Natural killer cell treated with Interleukin-12 subunit alpha and Interleukin-12 subunit beta and Interleukin-15 and Interleukin-18, amount 100 ng/mL, for 72 hours (primary cell): ENCODE measurements around the gene NEB. TPM values are rescaled to one million over a fixed set of nuclear protein-coding genes. Genes with fewer than 3 reads are reported as not detected.
"Not testable (repeated sequence)": the region's sequence is repeated elsewhere in the genome, so short reads cannot be mapped to it uniquely, and the experiment has no call there.

Experiments used
- ATAC-seq, 2 donors: fragments of 150-1000 bp; cut with Tn5 transposase in 1 of 2; sonication (Bioruptor Pico), chemical (Tn5 transposase) in 1 of 2; 2 replicates each; pipeline ENCODE4 v1.10.0; 2021
- DNase-seq: peaks from one replicate; pipeline ENCODE4 v3.0.0; 2022; ENCODE audit warnings: low spot score
- H3K27ac Mint-ChIP-seq, 2 donors: 1 replicate in 1 of 2; 2 replicates in 1 of 2; pipeline ENCODE4 v1.8.0; 2022; ENCODE audit warnings: mixed read lengths in 2 of 2, mild to moderate bottlenecking in 1 of 2, moderate library complexity in 1 of 2
- H3K27me3 Mint-ChIP-seq, 2 donors: 1 replicate in 1 of 2; 2 replicates in 1 of 2; pipeline ENCODE4 v1.8.0; 2022; ENCODE audit warnings: mixed read lengths in 2 of 2
- H3K36me3 Mint-ChIP-seq: one replicate; pipeline ENCODE4 v1.8.0; 2022; ENCODE audit warnings: mixed read lengths
- H3K4me1 Mint-ChIP-seq, 2 donors: 1 replicate in 1 of 2; 2 replicates in 1 of 2; pipeline ENCODE4 v1.8.0; 2022; ENCODE audit warnings: low read depth in 2 of 2, mixed read lengths in 2 of 2, mild to moderate bottlenecking in 1 of 2
- H3K4me3 Mint-ChIP-seq: one replicate; pipeline ENCODE4 v1.8.0; 2022; ENCODE audit warnings: mixed read lengths
- H3K9me3 Mint-ChIP-seq: 2 replicates; pipeline ENCODE4 v1.8.0; 2022; ENCODE audit warnings: mixed read lengths
- total RNA-seq, 2 donors: library from RNA; stranded (reverse); gene quantifications; one replicate each; pipeline ENCODE4 v1.2.3, GENCODE V29; 2022

Gene NEB
- total RNA-seq, 2 donors from 2014 or later = 0.31 to 2.3 TPM

- Mint-ChIP-seq H3K9me3 (no peaks in the 10 kb centered on the region), H3K36me3 (no peaks in the 10 kb centered on the region), H3K27ac (no peak overlapping the region), H3K27me3 (no peaks in the 10 kb centered on the region), H3K4me1 (peaks cover 5 to 9% of the 10 kb centered on the region in 2 donors), H3K4me3 (no peak overlapping the region)
- ATAC-seq (no peak), DNase-seq (no peak)
Observed at GRCh38 chr2:151619337-151619989, 114.8 kb downstream of the NEB start.

DNA sequence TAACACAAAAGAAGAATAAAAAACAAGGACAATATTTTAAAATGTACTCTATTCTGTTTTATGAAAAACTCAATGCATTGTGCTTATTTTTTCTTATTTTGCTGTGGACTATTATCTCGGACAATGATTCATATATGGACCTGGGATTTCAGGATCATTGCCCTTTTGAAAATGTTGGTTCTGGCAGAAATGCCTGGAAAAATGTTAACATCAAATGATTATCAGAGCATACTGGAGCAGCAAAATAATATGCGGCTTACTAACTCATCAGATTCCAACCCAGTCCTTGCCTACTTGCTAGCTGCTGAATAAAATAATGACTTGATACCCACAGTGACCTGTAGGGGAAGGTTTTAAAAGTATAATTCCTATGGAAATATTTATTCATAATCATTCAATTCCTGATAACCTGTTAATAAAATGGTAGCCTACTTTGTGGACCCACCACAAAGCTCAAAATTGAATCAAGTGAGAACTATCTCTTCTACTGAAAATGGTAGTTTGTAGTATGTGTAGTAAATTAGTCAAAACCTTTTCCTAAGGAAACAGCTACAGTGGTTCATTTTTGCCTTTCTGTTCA lies 117.4 kb downstream of the NEB start:
- Mint-ChIP-seq H3K9me3 (no peaks in the 10 kb centered on the region), H3K4me3 (no peak overlapping the region), H3K36me3 (no peaks in the 10 kb centered on the region), H3K4me1 (peaks cover 5 to 11% of the 10 kb centered on the region in 2 donors), H3K27me3 (no peaks in the 10 kb centered on the region), H3K27ac (no peak overlapping the region)
- DNase-seq = no peak
- ATAC-seq = no peak

GRCh38 chr2:151614606-151615306 lies 119.5 kb downstream of the NEB start:
- Mint-ChIP-seq H3K27ac (no peak overlapping the region), H3K27me3 (no peaks in the 10 kb centered on the region), H3K4me1 (peaks cover 5 to 11% of the 10 kb centered on the region in 2 donors), H3K4me3 (no peak overlapping the region), H3K9me3 (no peaks in the 10 kb centered on the region), H3K36me3 (no peaks in the 10 kb centered on the region)
- DNase-seq = no peak
- no peak for ATAC-seq

DNA sequence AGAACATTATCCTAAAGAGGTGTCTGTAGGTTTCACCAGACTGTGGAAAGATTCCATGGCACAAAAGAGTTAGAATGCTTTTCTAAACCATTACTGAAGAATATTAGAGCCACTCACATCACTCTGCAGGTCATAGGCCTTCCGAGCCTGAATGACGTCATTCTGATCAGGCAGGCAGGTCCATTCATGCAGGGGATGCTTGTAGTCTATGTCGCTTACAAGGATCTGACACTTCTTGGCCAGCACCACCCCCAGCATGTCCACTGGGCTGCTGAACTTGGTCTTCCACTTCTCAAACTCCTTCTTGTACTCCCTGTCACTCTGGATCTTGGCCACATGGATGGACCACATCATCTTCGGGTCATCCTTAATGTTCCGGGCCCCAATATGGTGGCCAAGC lies 120.1 kb downstream of the NEB start:
- Mint-ChIP-seq H3K27ac (no peak overlapping the region), H3K36me3 (no peaks in the 10 kb centered on the region), H3K27me3 (no peaks in the 10 kb centered on the region), H3K4me1 (peaks cover 5 to 11% of the 10 kb centered on the region in 2 donors), H3K9me3 (no peaks in the 10 kb centered on the region), H3K4me3 (no peak overlapping the region)
- DNase-seq (no peak), ATAC-seq (no peak)

DNA sequence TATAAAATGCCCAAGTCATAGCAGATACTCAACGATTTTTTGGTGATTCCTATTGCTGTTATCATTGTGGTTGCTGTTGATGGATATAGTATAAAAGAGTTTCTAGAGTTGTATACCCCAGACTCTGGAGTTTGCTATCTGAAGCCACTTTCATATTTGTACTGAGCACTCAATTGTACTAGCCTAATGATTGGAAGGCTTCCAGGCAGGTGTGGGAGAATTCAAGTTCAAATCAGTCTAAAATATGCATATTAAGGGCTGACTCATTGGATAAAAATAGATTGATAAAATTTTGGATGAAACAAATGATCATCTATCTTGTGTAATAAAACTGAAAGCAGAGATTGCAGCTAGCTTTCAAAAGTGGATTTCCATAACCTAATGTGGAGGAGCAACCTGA lies 122.9 kb downstream of the NEB start:
- DNase-seq (no peak), ATAC-seq (no peak)
- H3K4me1 Mint-ChIP-seq = peaks cover 5 to 11% of the 10 kb centered on the region in 2 donors
- H3K27ac Mint-ChIP-seq = no peak overlapping the region
- H3K9me3 Mint-ChIP-seq = no peaks in the 10 kb centered on the region
- H3K36me3 Mint-ChIP-seq = no peaks in the 10 kb centered on the region
- no peak overlapping the region for H3K4me3 Mint-ChIP-seq
- no peaks in the 10 kb centered on the region for H3K27me3 Mint-ChIP-seq

DNA sequence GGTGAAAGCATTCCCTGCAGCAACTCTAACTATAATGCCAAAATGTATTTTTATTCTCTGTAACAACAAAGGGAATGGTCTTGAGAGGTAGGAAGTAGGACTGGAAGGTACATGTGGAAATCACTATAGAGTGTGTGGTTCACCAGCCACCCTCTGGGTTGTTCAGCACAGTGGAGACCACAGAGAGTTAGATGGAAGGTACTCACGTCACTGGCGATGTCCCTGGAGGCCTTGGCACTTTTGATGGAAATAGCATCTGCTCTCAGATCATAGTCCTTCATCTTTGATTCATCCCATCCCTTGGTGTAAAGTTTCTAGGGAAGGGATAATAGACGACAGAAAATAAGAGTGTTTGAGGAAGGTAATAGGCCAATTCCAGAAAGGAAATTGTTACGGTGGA lies 124.0 kb downstream of the NEB start:
- Mint-ChIP-seq H3K27ac (no peak overlapping the region), H3K4me1 (peaks cover 5 to 10% of the 10 kb centered on the region in 2 donors), H3K36me3 (no peaks in the 10 kb centered on the region), H3K27me3 (no peaks in the 10 kb centered on the region), H3K9me3 (no peaks in the 10 kb centered on the region), H3K4me3 (no peak overlapping the region)
- no peak for ATAC-seq
- DNase-seq = no peak

DNA sequence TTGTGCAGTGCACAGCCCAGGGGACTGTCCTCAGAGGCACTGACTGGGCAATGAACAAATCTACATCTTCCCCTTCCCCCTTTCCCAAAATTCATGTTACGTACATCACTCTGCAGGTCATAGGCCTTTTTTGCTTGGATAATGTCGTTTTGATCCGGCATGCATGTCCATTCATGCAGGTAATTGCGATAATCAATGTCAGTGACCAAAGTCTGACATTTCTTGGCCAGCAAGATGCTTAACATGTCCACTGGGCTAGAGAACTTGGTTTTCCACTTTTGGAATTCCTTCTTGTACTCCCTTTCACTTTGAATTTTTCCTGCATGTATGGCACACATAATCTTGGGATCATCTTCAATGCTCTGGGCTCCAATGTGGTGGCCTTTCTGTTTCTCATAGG lies 124.6 kb downstream of the NEB start:
- Mint-ChIP-seq H3K4me1 (peaks cover 0 to 4% of the 10 kb centered on the region in 2 donors), H3K27ac (no peak overlapping the region), H3K36me3 (no peaks in the 10 kb centered on the region), H3K9me3 (no peaks in the 10 kb centered on the region), H3K27me3 (no peaks in the 10 kb centered on the region), H3K4me3 (no peak overlapping the region)
- DNase-seq (no peak), ATAC-seq (no peak)

- H3K9me3 Mint-ChIP-seq, H3K4me1 Mint-ChIP-seq, H3K36me3 Mint-ChIP-seq: not testable (repeated sequence)
Observed at GRCh38 chr2:151607459-151608424, 126.5 kb downstream of the NEB start.

GRCh38 chr2:151603530-151603929 lies 130.7 kb downstream of the NEB start:
- H3K9me3 Mint-ChIP-seq, ATAC-seq, H3K27ac Mint-ChIP-seq, DNase-seq, H3K27me3 Mint-ChIP-seq, H3K36me3 Mint-ChIP-seq, H3K4me1 Mint-ChIP-seq, H3K4me3 Mint-ChIP-seq: not testable (repeated sequence)

More at GRCh38 chr2:151607459-151608424, 126.5 kb downstream of the NEB start:
- not testable (repeated sequence) for DNase-seq, ATAC-seq, H3K27ac Mint-ChIP-seq, H3K27me3 Mint-ChIP-seq, H3K4me3 Mint-ChIP-seq

DNA sequence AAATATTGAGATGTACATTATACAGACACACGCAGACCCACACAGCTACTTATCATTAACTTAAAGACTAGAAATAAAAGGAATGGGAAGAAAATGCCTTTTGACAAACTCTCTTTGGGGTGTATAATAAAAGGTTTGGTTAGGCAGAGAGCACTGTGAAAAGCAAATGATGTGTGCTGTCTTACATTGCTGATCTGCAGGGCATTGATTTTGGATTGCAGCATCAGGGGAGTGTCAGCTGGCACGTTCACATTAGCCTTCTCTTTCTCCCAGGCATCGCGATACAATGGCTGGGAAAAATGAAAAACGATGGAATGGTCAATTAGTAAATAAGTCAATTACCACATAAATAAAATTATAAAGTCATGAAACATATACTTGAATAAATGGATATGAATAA lies 131.9 kb downstream of the NEB start:
- not testable (repeated sequence) for DNase-seq, H3K4me1 Mint-ChIP-seq, H3K4me3 Mint-ChIP-seq, H3K36me3 Mint-ChIP-seq, ATAC-seq, H3K27me3 Mint-ChIP-seq, H3K27ac Mint-ChIP-seq, H3K9me3 Mint-ChIP-seq

GRCh38 chr2:151601803-151602202 lies 132.5 kb downstream of the NEB start:
- ATAC-seq, H3K27ac Mint-ChIP-seq, H3K9me3 Mint-ChIP-seq, H3K4me1 Mint-ChIP-seq, H3K36me3 Mint-ChIP-seq, DNase-seq, H3K27me3 Mint-ChIP-seq, H3K4me3 Mint-ChIP-seq: not testable (repeated sequence)

DNA sequence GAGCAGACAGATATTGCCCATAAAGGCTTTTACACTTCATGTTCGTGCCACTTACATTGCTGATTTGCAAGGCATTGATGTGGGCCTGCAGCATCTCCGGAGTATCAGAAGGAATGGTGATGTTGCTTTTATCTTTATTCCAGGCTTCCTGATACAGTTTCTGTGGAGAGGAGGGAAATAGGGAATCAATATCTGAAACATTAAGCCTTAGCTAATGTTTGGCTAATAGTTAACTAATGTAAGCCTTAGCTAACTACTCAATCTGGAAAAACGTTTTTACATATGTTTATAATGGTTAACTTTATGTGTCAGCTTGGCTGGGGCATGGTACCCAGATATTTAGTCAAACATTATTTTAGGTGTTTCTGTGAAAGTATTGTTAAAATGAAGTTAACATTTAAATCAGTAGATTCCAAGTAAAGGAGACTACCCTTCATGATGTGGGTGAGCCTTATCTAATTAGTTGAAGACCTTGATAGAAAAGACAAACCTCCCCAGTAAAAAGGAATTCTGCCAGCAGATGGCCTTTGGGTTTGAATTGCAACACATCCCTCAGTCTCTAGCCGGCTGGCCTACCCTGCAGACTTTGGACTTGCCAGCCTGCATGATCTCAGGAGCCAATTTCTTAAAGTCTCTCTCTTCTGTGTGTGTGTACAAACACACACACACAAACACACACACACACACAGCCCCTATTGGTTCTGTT lies 137.2 kb downstream of the NEB start:
- H3K36me3 Mint-ChIP-seq, H3K27me3 Mint-ChIP-seq, H3K4me1 Mint-ChIP-seq, H3K9me3 Mint-ChIP-seq, H3K4me3 Mint-ChIP-seq, DNase-seq, ATAC-seq, H3K27ac Mint-ChIP-seq: not testable (repeated sequence)

- not testable (repeated sequence) for H3K36me3 Mint-ChIP-seq, H3K27ac Mint-ChIP-seq, H3K27me3 Mint-ChIP-seq, ATAC-seq, H3K4me3 Mint-ChIP-seq, H3K4me1 Mint-ChIP-seq, DNase-seq, H3K9me3 Mint-ChIP-seq
Observed at GRCh38 chr2:151591908-151592255, 142.4 kb downstream of the NEB start.
